Gastroesophageal sphincter (tissue), 4 donors: ENCODE results near the gene ACAP1. TPM values are rescaled to one million over a fixed set of nuclear protein-coding genes. Genes with fewer than 3 reads are reported as not detected.

Source experiments
- ATAC-seq: fragments of 150-250 bp; one replicate; pipeline ENCODE4 v1.9.1; 2016; ENCODE audit warnings: mild to moderate bottlenecking, moderate library complexity
- H3K27ac ChIP-seq, 4 donors: fragments of 200-600 bp; sonication (generic) in 3 of 4; 1 replicate in 3 of 4; 2 replicates in 1 of 4; pipeline ENCODE4 v1.5.1; 2016 to 2019
- H3K27me3 ChIP-seq: fragments of 200-600 bp; sonication (generic); one replicate; pipeline ENCODE4 v1.5.1; 2019
- H3K36me3 ChIP-seq, 2 donors: fragments of 200-600 bp; sonication (generic); one replicate each; pipeline ENCODE4 v1.5.1; 2019; ENCODE audit warnings: control low read depth in 1 of 2
- H3K4me1 ChIP-seq, 3 donors: fragments of 200-600 bp; sonication (generic); 1 replicate in 2 of 3; 2 replicates in 1 of 3; pipeline ENCODE4 v1.5.1; 2016 to 2019; ENCODE audit warnings: control low read depth in 2 of 3
- H3K4me3 ChIP-seq, 2 donors: fragments of 200-600 bp; sonication (generic); one replicate each; pipeline ENCODE4 v1.5.1; 2019; ENCODE audit warnings: mild to moderate bottlenecking in 1 of 2, moderate library complexity in 1 of 2
- H3K9me3 ChIP-seq, 3 donors: fragments of 200-600 bp; sonication (generic); one replicate each; pipeline ENCODE4 v1.5.1; 2017 to 2019; ENCODE audit warnings: control low read depth in 2 of 3
- CTCF ChIP-seq, 4 experiments: fragments of 200-600 bp in 2 of 4; fragments of 450-650 bp in 2 of 4; sonication (generic) in 1 of 4; IDR thresholded peaks; one replicate each; pipeline ENCODE4 v1.5.1; 2017 to 2019; ENCODE audit warnings: antibody characterized with exemption in 4 of 4, mild to moderate bottlenecking in 2 of 4, moderate library complexity in 2 of 4
- EP300 ChIP-seq: sonication (generic); formaldehyde crosslinking; IDR thresholded peaks from one replicate; pipeline ENCODE4 v1.6.1; 2017; ENCODE audit warnings: antibody characterized with exemption, mild to moderate bottlenecking
- POLR2A ChIP-seq, 2 donors: fragments of 450-650 bp; IDR thresholded peaks; one replicate each; pipeline ENCODE4 v1.6.1; 2017; ENCODE audit warnings: antibody characterized with exemption in 2 of 2, mild to moderate bottlenecking in 2 of 2, moderate library complexity in 1 of 2
- POLR2AphosphoS5 ChIP-seq: sonication (generic); formaldehyde crosslinking; IDR thresholded peaks from one replicate; pipeline ENCODE4 v1.6.1; 2017; ENCODE audit warnings: antibody characterized with exemption
- WGBS, 2 donors: methylation state at CpG; one replicate each; pipeline ENCODE4 v1.1.5; 2018; ENCODE audit warnings: low coverage in 1 of 2; 5-methylcytosine and 5-hydroxymethylcytosine counted together
- total RNA-seq, 4 donors: library from RNA; depleted of rRNA; stranded (reverse); fragments of >200 nt; gene quantifications; one replicate each; pipeline ENCODE4 v1.1.0, GENCODE V29; 2016

ACAP1 gene
- total RNA-seq, 4 donors from 2014 or later = 2.0 to 4.6 (median 3.5) TPM

GRCh38 chr17:7379134-7379533, 42.8 kb downstream of the ACAP1 start:
- WGBS, 2 donors = 100% methylated on average over 1 to 2 of the region's 3 CpGs
- no peak for ATAC-seq
- TF ChIP-seq POLR2AphosphoS5 (no peak), POLR2A (IDR thresholded peaks at IDR 0.05) (no peak), EP300 (no peak), CTCF (IDR thresholded peaks at IDR 0.05) (no peak)

GRCh38 chr17:7380321-7380720, 44.0 kb downstream of the ACAP1 start:
- WGBS, 2 donors = 0% methylated on average over 1 of the region's 7 CpGs; no CpG with 5 or more reads in 1 of the 2 donors
- peak overlapping the region; percentile 15 to 58 for H3K4me3 ChIP-seq
- peaks cover 0 to 43% (median 21%) of the 10 kb centered on the region in 3 donors for H3K4me1 ChIP-seq
- TF ChIP-seq POLR2AphosphoS5 (peak; percentile 73), EP300 (no peak)
- ATAC-seq = peak; percentile 73
- H3K27ac ChIP-seq = peak overlapping the region in 3 of 4 donors; percentile 73 to 80 (median 77)
- H3K27me3 ChIP-seq = no peaks in the 10 kb centered on the region
- H3K36me3 ChIP-seq = no peaks in the 10 kb centered on the region
- no peaks in the 10 kb centered on the region for H3K9me3 ChIP-seq

More at GRCh38 chr17:7379134-7379533, 42.8 kb downstream of the ACAP1 start:
- Histone ChIP-seq H3K4me1 (peaks cover 0 to 37% (median 18%) of the 10 kb centered on the region in 3 donors), H3K4me3 (no peak overlapping the region), H3K27me3 (no peaks in the 10 kb centered on the region), H3K36me3 (no peaks in the 10 kb centered on the region), H3K27ac (no peak overlapping the region), H3K9me3 (no peaks in the 10 kb centered on the region)

- no peak for TF ChIP-seq EP300
- no peak for TF ChIP-seq CTCF (IDR thresholded peaks at IDR 0.05)
- peak in 1 of 2 donors; percentile 9 for TF ChIP-seq POLR2A (IDR thresholded peaks at IDR 0.05)
- TF ChIP-seq POLR2AphosphoS5 = peak; percentile 55
- 6 to 10% methylated on average over 2 to 21 of the region's 52 CpGs for WGBS, 2 donors
- H3K4me3 ChIP-seq = peak within 1 kb of the TSS; percentile 15 to 58
- peak; percentile 60 for ATAC-seq
- H3K36me3 ChIP-seq = peaks cover 0 to 2% of the 10 kb centered on the region in 2 donors
- peak within 1 kb of the TSS in 3 of 4 donors; percentile 73 to 80 (median 77) for H3K27ac ChIP-seq
- peaks cover 0 to 43% (median 21%) of the 10 kb centered on the region in 3 donors for H3K4me1 ChIP-seq
- no peaks in the 10 kb centered on the region for H3K27me3 ChIP-seq
- no peaks in the 10 kb centered on the region for H3K9me3 ChIP-seq
Measured at GRCh38 chr17:7380855-7381683, 44.7 kb downstream of the ACAP1 start, which contains the start of gene TNK1. TSS of gene TNK1 (plus strand) at chr17:7381089. CDS start at chr17:7382927, 1,838 bp downstream.

- no peaks in the 10 kb centered on the region for H3K27me3 ChIP-seq
- H3K36me3 ChIP-seq = peaks cover 0 to 17% of the 10 kb centered on the region in 2 donors
- WGBS, 2 donors = 90 to 100% methylated on average over 3 to 7 of the region's 10 CpGs
- H3K4me3 ChIP-seq = no peak overlapping the region
- H3K9me3 ChIP-seq = no peaks in the 10 kb centered on the region
- no peak for ATAC-seq
- no peak overlapping the region for H3K27ac ChIP-seq
- peaks cover 0 to 43% (median 21%) of the 10 kb centered on the region in 3 donors for H3K4me1 ChIP-seq
- TF ChIP-seq POLR2A (IDR thresholded peaks at IDR 0.05) (no peak), CTCF (IDR thresholded peaks at IDR 0.05) (no peak), EP300 (no peak), POLR2AphosphoS5 (no peak)
Measured at GRCh38 chr17:7382901-7383300, 46.6 kb downstream of the ACAP1 start.

- Histone ChIP-seq H3K27ac (peak overlapping the region in 2 of 4 donors; percentile 63 to 73), H3K27me3 (no peaks in the 10 kb centered on the region), H3K4me1 (peaks cover 0 to 43% (median 21%) of the 10 kb centered on the region in 3 donors), H3K36me3 (peaks cover 0 to 22% of the 10 kb centered on the region in 2 donors), H3K9me3 (no peaks in the 10 kb centered on the region), H3K4me3 (peak overlapping the region in 1 of 2 donors; percentile 51)
- no peak for ATAC-seq
- WGBS, 2 donors = no CpG with 5 or more reads among the region's 11 CpGs
- TF ChIP-seq POLR2AphosphoS5 = no peak
- no peak for TF ChIP-seq CTCF (IDR thresholded peaks at IDR 0.05)
- TF ChIP-seq EP300 = no peak
- TF ChIP-seq POLR2A (IDR thresholded peaks at IDR 0.05) = no peak
Measured at GRCh38 chr17:7383371-7383741, 47.0 kb downstream of the ACAP1 start.
